H1 (cell line): ENCODE data around the gene POLA1. TPM values are rescaled to one million over a fixed set of nuclear protein-coding genes. Genes with fewer than 3 reads are reported as not detected.

Experiments
- CTCF ChIA-PET: fragments of 300-600 bp; sonication (Branson Sonifier 250); formaldehyde crosslinking; loops from one replicate; lab custom pipeline; 2021; ENCODE audit not compliant: partially characterized antibody; lab: Charles Lee
- POLR2A ChIA-PET: fragments of 300-600 bp; sonication (Branson Sonifier 250); formaldehyde crosslinking; loops from one replicate; lab custom pipeline; 2021; ENCODE audit warnings: inconsistent platforms; ENCODE audit not compliant: partially characterized antibody; lab: Charles Lee
- DNase-seq, 2 experiments: peaks; one replicate each; pipeline versions ENCODE4 v3.0.0 to v3.0.0-alpha.2; 2010 to 2022; ENCODE audit warnings: low spot score in 2 of 2, low read depth in 1 of 2, mixed read lengths in 1 of 2
- FAIRE-seq: peaks from 2 replicates; lab custom pipeline; 2011; peaks lifted over from hg19 to GRCh38; lab: Jason Lieb, UNC
- H2AFZ ChIP-seq: 2 replicates; pipeline ENCODE4 v1.8.1; 2012; ENCODE audit warnings: low read length, inconsistent platforms
- H2AK5ac ChIP-seq: 2 replicates; pipeline ENCODE4 v1.6.1; 2013; ENCODE audit warnings: low read depth, low read length
- H2BK120ac ChIP-seq: replicated peaks from 2 replicates; pipeline ENCODE3; 2013; ENCODE audit warnings: low read depth, low read length, inconsistent platforms
- H2BK12ac ChIP-seq: 2 replicates; pipeline ENCODE4 v1.6.1; 2013; ENCODE audit warnings: low read depth, low read length
- H2BK15ac ChIP-seq: 2 replicates; pipeline ENCODE4 v1.6.1; 2013; ENCODE audit warnings: low read length
- H2BK20ac ChIP-seq: 2 replicates; pipeline ENCODE4 v1.6.1; 2013; ENCODE audit warnings: low read length
- H2BK5ac ChIP-seq: 2 replicates; pipeline ENCODE4 v1.6.1; 2013; ENCODE audit warnings: low read depth, low read length
- H3K14ac ChIP-seq: 2 replicates; pipeline ENCODE4 v1.6.1; 2013; ENCODE audit warnings: inconsistent platforms; ENCODE audit not compliant: insufficient read length
- H3K18ac ChIP-seq: 2 replicates; pipeline ENCODE4 v1.6.1; 2013; ENCODE audit warnings: low read length; ENCODE audit errors: extremely low read depth
- H3K23ac ChIP-seq: 2 replicates; pipeline ENCODE4 v1.6.1; 2013; ENCODE audit warnings: inconsistent platforms; ENCODE audit not compliant: insufficient read length
- H3K23me2 ChIP-seq: 2 replicates; pipeline ENCODE4 v1.6.1; 2013; ENCODE audit warnings: low read depth, low read length
- H3K27ac ChIP-seq: 2 replicates; pipeline ENCODE4 v1.6.1; 2011; ENCODE audit warnings: low read depth, low read length, inconsistent platforms
- H3K27me3 ChIP-seq, 4 experiments: replicated peaks in 1 of 4; 1 replicate in 1 of 4; 2 replicates in 3 of 4; pipeline versions ENCODE4 v1.6.1 to v1.8.1; 2011 to 2013; ENCODE audit warnings: low read length in 3 of 4, mild to moderate bottlenecking in 3 of 4, inconsistent platforms in 2 of 4, mixed read lengths in 2 of 4, moderate library complexity in 1 of 4; ENCODE audit not compliant: control insufficient read depth in 3 of 4, insufficient read depth in 3 of 4; ENCODE audit errors: extremely low read depth in 1 of 4
- H3K36me3 ChIP-seq, 4 experiments: 2 replicates each; pipeline versions ENCODE4 v1.6.1 to v1.8.1; 2011 to 2013; ENCODE audit warnings: mild to moderate bottlenecking in 4 of 4, low read length in 3 of 4, moderate library complexity in 2 of 4, control low read depth in 1 of 4, inconsistent platforms in 1 of 4; ENCODE audit not compliant: insufficient read depth in 4 of 4, control insufficient read depth in 2 of 4
- H3K4ac ChIP-seq: replicated peaks from 2 replicates; pipeline ENCODE3; 2013; ENCODE audit warnings: low read length, low read depth, mixed read lengths, inconsistent platforms; ENCODE audit not compliant: insufficient read length
- H3K4me1 ChIP-seq, 4 experiments: replicated peaks in 1 of 4; 1 replicate in 1 of 4; 2 replicates in 3 of 4; pipeline versions ENCODE4 v1.6.1 to v1.8.1; 2011 to 2013; ENCODE audit warnings: low read length in 3 of 4, inconsistent platforms in 2 of 4, mixed read lengths in 1 of 4; ENCODE audit not compliant: insufficient read depth in 4 of 4, control insufficient read depth in 3 of 4
- H3K4me2 ChIP-seq, 2 experiments: 2 replicates each; pipeline versions ENCODE4 v1.6.1 to v1.8.1; 2011 to 2013; ENCODE audit warnings: low read depth in 2 of 2, low read length in 2 of 2, control low read depth in 1 of 2, inconsistent platforms in 1 of 2, mild to moderate bottlenecking in 1 of 2; ENCODE audit not compliant: insufficient read depth in 1 of 2
- H3K4me3 ChIP-seq, 4 experiments: fragments of 200-600, 300-600 bp in 1 of 4; sonication (generic), shearing (Covaris generic), sonication (Bioruptor Twin) in 1 of 4; 2 replicates each; pipeline versions ENCODE4 v1.5.1 to v1.8.1; 2011 to 2016; ENCODE audit warnings: low read length in 4 of 4, low read depth in 3 of 4, control low read depth in 2 of 4, inconsistent platforms in 2 of 4, mild to moderate bottlenecking in 2 of 4, mixed read lengths in 1 of 4, moderate library complexity in 1 of 4; ENCODE audit not compliant: insufficient read depth in 2 of 4; ENCODE audit errors: extremely low read depth in 1 of 4
- H3K56ac ChIP-seq: replicated peaks from 2 replicates; pipeline ENCODE3; 2013; ENCODE audit warnings: low read depth, mild to moderate bottlenecking, mixed read lengths, low read length, inconsistent platforms; ENCODE audit not compliant: insufficient read length
- H3K79me1 ChIP-seq: 2 replicates; pipeline ENCODE4 v1.6.1; 2013; ENCODE audit warnings: low read depth, low read length, control low read depth
- H3K79me2 ChIP-seq, 2 experiments: 2 replicates each; pipeline versions ENCODE4 v1.6.1 to v1.8.1; 2012 to 2013; ENCODE audit warnings: low read length in 2 of 2, mild to moderate bottlenecking in 2 of 2, inconsistent platforms in 1 of 2; ENCODE audit not compliant: insufficient read depth in 2 of 2, control insufficient read depth in 1 of 2
- H3K9ac ChIP-seq, 4 experiments: replicated peaks in 1 of 4; 1 replicate in 1 of 4; 2 replicates in 3 of 4; pipeline versions ENCODE4 v1.6.1 to v1.8.1; 2011 to 2013; ENCODE audit warnings: low read depth in 3 of 4, low read length in 3 of 4, control low read depth in 2 of 4, mild to moderate bottlenecking in 2 of 4, moderate library complexity in 2 of 4, inconsistent platforms in 1 of 4; ENCODE audit errors: extremely low read depth in 1 of 4
- H3K9me3 ChIP-seq, 2 experiments: 2 replicates each; pipeline versions ENCODE4 v1.6.1 to v1.8.1; 2012 to 2013; ENCODE audit warnings: mild to moderate bottlenecking in 2 of 2, moderate library complexity in 2 of 2, control low read depth in 1 of 2, inconsistent platforms in 1 of 2, low read depth in 1 of 2, low read length in 1 of 2, mixed read lengths in 1 of 2; ENCODE audit not compliant: insufficient read depth in 2 of 2
- H4K20me1 ChIP-seq, 2 experiments: replicated peaks in 1 of 2; 2 replicates each; pipeline versions ENCODE3 to v1.8.1; 2011 to 2013; ENCODE audit warnings: inconsistent platforms in 2 of 2, low read length in 2 of 2, mild to moderate bottlenecking in 1 of 2; ENCODE audit not compliant: insufficient read depth in 2 of 2, control insufficient read depth in 1 of 2
- H4K5ac ChIP-seq: 2 replicates; pipeline ENCODE4 v1.6.1; 2013; ENCODE audit warnings: low read length, low read depth, mixed read lengths, inconsistent platforms; ENCODE audit not compliant: insufficient read length
- H4K8ac ChIP-seq: 2 replicates; pipeline ENCODE4 v1.8.0; 2013; ENCODE audit warnings: mild to moderate bottlenecking, moderate library complexity, low read length, inconsistent platforms; ENCODE audit not compliant: insufficient read depth; ENCODE audit errors: extremely low read depth
- H4K91ac ChIP-seq: replicated peaks from 2 replicates; pipeline ENCODE3; 2013; ENCODE audit warnings: low read length, mixed read lengths, inconsistent platforms; ENCODE audit not compliant: insufficient read length
- ATF2 ChIP-seq: IDR thresholded peaks from 2 replicates; pipeline ENCODE4 v1.6.1; 2012; ENCODE audit warnings: low read length, inconsistent platforms
- ATF3 ChIP-seq: IDR thresholded peaks from 2 replicates; pipeline ENCODE4 v1.6.1; 2011; ENCODE audit warnings: low read depth, mild to moderate bottlenecking, low read length; ENCODE audit not compliant: insufficient read depth
- EZH2 ChIP-seq: fragments of 200-600 bp; sonication (generic); IDR thresholded peaks from 2 replicates; pipeline ENCODE4 v1.7.1; 2012; ENCODE audit warnings: low read depth, mild to moderate bottlenecking, moderate library complexity, low read length, inconsistent platforms; ENCODE audit not compliant: severe bottlenecking
- HDAC6 ChIP-seq: IDR thresholded peaks from one replicate; pipeline ENCODE4 v1.7.1; 2012; ENCODE audit warnings: low read depth, mild to moderate bottlenecking, inconsistent platforms, low read length, moderate library complexity
- KDM1A ChIP-seq: fragments of 200-600, 300-600 bp; sonication (generic); IDR thresholded peaks from 2 replicates; pipeline ENCODE4 v1.7.1; 2016; ENCODE audit warnings: mild to moderate bottlenecking, low read length, borderline replicate concordance
- NANOG ChIP-seq: IDR thresholded peaks from 2 replicates; pipeline ENCODE4 v1.6.1; 2011; ENCODE audit warnings: low read length, low read depth, mild to moderate bottlenecking, inconsistent platforms; ENCODE audit not compliant: insufficient read depth, poor library complexity, severe bottlenecking
- POLR2A ChIP-seq, 2 experiments: IDR thresholded peaks; 1 replicate in 1 of 2; 2 replicates in 1 of 2; pipeline ENCODE4 v1.6.1; 2011; ENCODE audit warnings: low read depth in 2 of 2, low read length in 2 of 2, mild to moderate bottlenecking in 2 of 2; ENCODE audit errors: control extremely low read depth in 1 of 2
- POLR2AphosphoS5 ChIP-seq: IDR thresholded peaks from 2 replicates; pipeline ENCODE4 v1.6.1; 2011; ENCODE audit warnings: low read depth, low read length
- RXRA ChIP-seq: IDR thresholded peaks from 2 replicates; pipeline ENCODE4 v1.6.1; 2011; ENCODE audit warnings: low read depth, mild to moderate bottlenecking, low read length, moderate library complexity; ENCODE audit not compliant: insufficient read depth
- SIN3A ChIP-seq, 2 experiments: IDR thresholded peaks in 1 of 2; conservative IDR thresholded peaks in 1 of 2; 2 replicates each; pipeline ENCODE4 v1.6.1; 2011 to 2012; ENCODE audit warnings: low read length in 2 of 2, improper control_type of control experiment in 1 of 2, low read depth in 1 of 2, mild to moderate bottlenecking in 1 of 2
- SP1 ChIP-seq: IDR thresholded peaks from 2 replicates; pipeline ENCODE4 v1.6.1; 2011; ENCODE audit warnings: low read depth, low read length
- TBP ChIP-seq: IDR thresholded peaks from 2 replicates; pipeline ENCODE4 v1.6.1; 2011; ENCODE audit warnings: low read depth, low read length, improper control_type of control experiment
- WGBS, 2 experiments: shearing (Covaris generic) in 1 of 2; methylation state at CpG; one replicate each; pipeline versions ENCODE4 v1.1.6 to v1.1.7; 2013 to 2015; ENCODE audit warnings: low lambda C conversion rate in 2 of 2, mixed read lengths in 2 of 2, inconsistent platforms in 1 of 2, low coverage in 1 of 2, missing lambda C conversion rate in 1 of 2; ENCODE audit not compliant: insufficient replicate concordance in 2 of 2, insufficient coverage in 1 of 2, insufficient read length in 1 of 2; ENCODE audit errors: extremely low coverage in 1 of 2, missing lambda C conversion rate in 1 of 2; 5-methylcytosine and 5-hydroxymethylcytosine counted together
- polyA plus RNA-seq, 7 experiments: library from polyadenylated mRNA; depleted of rRNA in 3 of 7; stranded (reverse) in 5 of 7; unstranded in 2 of 7; fragments of >200 nt in 5 of 7; fragments of 200-250 nt in 2 of 7; gene quantifications; 1 replicate in 5 of 7; 2 replicates in 1 of 7; 4 replicates in 1 of 7; pipeline versions ENCODE4 v1.2.1 to v1.2.3, GENCODE V29; 2011 to 2013; ENCODE audit warnings: missing spikeins in 2 of 7, mixed read lengths in 2 of 7
- total RNA-seq: library from RNA; stranded (reverse); fragmentation: NEBNext Ultra II Directional; extraction: Animal tissue kit (Norgen Biotek cat#: 25700); gene quantifications from 2 replicates; pipeline ENCODE4 v1.2.1, GENCODE V29; 2021

Gene POLA1
- total and polyA plus RNA-seq, 2 of the 8 experiments (the other 6 are each of a cell fraction or from before 2014, with no cell fraction given), result 5.6 to 34.9 TPM

- Histone ChIP-seq H3K4me2 (no peak overlapping the region), H3K27me3 (no peaks in the 10 kb centered on the region), H3K9ac (no peak overlapping the region), H3K4me3 (no peak overlapping the region), H3K14ac (no peak overlapping the region), H4K20me1 (no peaks in the 10 kb centered on the region), H3K79me1 (no peaks in the 10 kb centered on the region), H2BK20ac (no peak overlapping the region), H4K5ac (no peak overlapping the region), H2AFZ (no peak overlapping the region), H3K18ac (no peak overlapping the region), H4K91ac (no peak overlapping the region), H3K56ac (no peak overlapping the region), H3K23ac (no peak overlapping the region), H3K23me2 (no peaks in the 10 kb centered on the region), H3K4ac (no peak overlapping the region), H3K4me1 (no peaks in the 10 kb centered on the region), H2BK120ac (no peak overlapping the region), H2BK15ac (no peak overlapping the region), H3K27ac (no peak overlapping the region), H2BK12ac (no peak overlapping the region), H3K36me3 (peaks cover 0 to 26% (median 7%) of the 10 kb centered on the region in 4 experiments; a peak in 4 of 8 replicates), H2AK5ac (no peak overlapping the region), H2BK5ac (no peak overlapping the region), H3K9me3 (no peaks in the 10 kb centered on the region), H3K79me2 (no peaks in the 10 kb centered on the region), H4K8ac (no peak overlapping the region)
- FAIRE-seq (no peak), DNase-seq (no peak)
- ChIA-PET CTCF (interaction anchor here (0.8 kb wide), 1 partner anchor 12 kb away, joined by 5 read pairs; no protein-coding TSS in a partner anchor), POLR2A (no interaction called here)
- 87% methylated on average over 3 of the region's 3 CpGs; no CpG with 5 or more reads in 1 of the 2 experiments for WGBS, 2 experiments
- no peak for TF ChIP-seq ATF2
- no peak for TF ChIP-seq SIN3A (conservative IDR thresholded peaks at IDR 0.05 in 1 of 2, IDR thresholded peaks at IDR 0.05 in 1 of 2; ENCODE audit: low read depth in 1 of 2, low read length in 2 of 2)
- no peak for TF ChIP-seq HDAC6
- no peak for TF ChIP-seq NANOG
- no peak for TF ChIP-seq TBP
- TF ChIP-seq KDM1A, result no peak
- no peak for TF ChIP-seq ATF3
- TF ChIP-seq EZH2, result no peak
- no peak for TF ChIP-seq POLR2AphosphoS5
- TF ChIP-seq POLR2A (IDR thresholded peaks at IDR 0.05; ENCODE audit: control extremely low read depth in 1 of 2, low read depth in 2 of 2, low read length in 2 of 2), result no peak
- no peak for TF ChIP-seq RXRA
- TF ChIP-seq SP1, result no peak
These were observed 70.3 kb downstream of the POLA1 start for GRCh38 chrX:24763989-24764388.
